Activated CD4-positive, CD25-positive, alpha-beta regulatory T cell treated with anti-CD3 and anti-CD28 coated beads, Interleukin-2, amount 50 U/mL, for 16 hours (primary cell): ENCODE measurements around the gene POU2AF1.

Source experiments
- DNase-seq: peaks from one replicate; pipeline ENCODE4 v3.0.0-alpha.2; 2020; ENCODE audit warnings: low read depth, low spot score

Gene POU2AF1

GRCh38 chr11:111361052-111361801 lies 17.8 kb downstream of the POU2AF1 start:
- no peak for DNase-seq

GRCh38 chr11:111360150-111361043 lies 18.7 kb downstream of the POU2AF1 start:
- DNase-seq: no peak

DNA sequence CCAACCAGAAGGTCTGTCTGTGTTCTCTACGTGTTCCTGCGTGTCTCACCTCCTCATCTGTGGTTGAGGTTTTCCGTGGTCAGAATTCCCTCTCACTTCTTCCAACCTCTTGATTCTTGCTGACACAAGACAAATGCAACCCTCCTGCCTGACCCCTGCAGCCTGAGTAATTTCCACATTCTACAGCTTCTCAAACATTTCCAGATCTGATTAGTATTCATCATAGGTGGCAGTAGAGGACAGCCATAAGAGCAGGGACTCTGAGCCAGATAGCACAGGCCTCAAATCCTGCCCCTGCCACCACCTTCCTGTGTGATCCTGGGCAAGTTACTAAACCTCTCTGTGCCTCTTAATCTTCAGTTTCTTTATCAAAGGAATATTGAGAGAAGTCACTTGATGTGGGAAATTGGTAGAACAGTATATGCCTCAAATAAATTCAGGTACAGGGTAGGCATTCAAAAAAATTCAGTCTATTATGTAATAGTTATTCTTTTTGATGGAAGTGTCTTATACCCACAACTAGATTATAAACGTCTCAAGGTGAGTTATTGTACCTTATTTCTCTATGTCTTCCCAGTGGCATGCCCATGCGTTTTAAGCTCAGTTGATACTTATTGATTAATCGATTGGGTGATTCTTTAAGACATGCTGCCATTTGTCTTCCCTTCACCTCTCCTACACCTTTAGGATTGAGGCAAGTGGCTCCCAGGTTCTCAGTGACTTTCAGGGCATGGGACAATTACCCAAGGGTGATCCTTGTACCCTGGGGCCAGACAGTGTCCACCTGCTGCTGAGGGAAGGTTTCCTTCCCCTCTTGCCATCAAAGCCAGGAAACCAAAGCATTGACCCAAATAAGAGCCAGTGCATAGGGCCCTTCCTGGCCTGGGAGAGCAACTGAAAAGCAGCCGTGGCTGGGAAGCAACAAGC lies 19.6 kb downstream of the POU2AF1 start:
- DNase-seq: no peak

DNA sequence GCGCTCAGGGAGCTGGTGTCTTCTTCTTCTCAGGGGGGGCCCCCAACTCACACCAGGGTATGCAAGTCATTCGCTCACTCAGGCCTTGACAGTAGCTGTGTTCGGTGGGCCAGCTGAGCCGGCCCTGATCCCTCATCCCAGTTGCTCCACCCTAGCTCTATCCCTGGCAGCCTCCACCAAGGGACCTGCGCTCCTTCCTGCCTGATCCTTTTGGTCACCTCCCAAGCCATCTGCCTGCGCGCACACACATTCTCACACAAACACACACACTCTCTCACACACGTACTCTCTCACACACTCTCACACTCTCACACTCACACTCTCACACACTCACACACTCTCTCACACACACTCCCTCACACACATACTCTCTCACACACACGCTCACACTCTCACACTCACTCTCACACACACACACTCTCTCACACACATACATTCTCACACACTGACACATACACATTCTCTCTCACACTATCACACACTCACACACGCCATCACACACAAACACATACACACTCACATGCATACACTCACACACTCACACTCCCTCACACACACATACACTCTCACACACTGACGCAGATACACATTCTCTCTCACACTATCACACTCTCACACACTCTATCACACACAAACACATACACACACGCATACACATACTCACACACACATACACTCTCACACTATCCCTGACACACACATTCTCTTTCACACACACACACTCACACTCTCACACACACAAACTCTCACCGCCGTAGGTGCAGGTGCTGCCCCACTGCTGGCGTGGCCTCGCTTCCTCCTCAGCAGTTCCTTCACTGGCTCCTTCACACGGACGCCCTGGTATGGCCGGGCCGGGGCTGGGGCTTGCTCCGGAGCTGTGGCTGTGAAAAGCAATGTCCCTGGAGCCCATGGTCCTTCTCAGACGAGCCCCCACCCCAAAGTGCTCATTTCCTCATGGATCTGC lies 20.8 kb downstream of the POU2AF1 start:
- DNase-seq: no peak

DNA sequence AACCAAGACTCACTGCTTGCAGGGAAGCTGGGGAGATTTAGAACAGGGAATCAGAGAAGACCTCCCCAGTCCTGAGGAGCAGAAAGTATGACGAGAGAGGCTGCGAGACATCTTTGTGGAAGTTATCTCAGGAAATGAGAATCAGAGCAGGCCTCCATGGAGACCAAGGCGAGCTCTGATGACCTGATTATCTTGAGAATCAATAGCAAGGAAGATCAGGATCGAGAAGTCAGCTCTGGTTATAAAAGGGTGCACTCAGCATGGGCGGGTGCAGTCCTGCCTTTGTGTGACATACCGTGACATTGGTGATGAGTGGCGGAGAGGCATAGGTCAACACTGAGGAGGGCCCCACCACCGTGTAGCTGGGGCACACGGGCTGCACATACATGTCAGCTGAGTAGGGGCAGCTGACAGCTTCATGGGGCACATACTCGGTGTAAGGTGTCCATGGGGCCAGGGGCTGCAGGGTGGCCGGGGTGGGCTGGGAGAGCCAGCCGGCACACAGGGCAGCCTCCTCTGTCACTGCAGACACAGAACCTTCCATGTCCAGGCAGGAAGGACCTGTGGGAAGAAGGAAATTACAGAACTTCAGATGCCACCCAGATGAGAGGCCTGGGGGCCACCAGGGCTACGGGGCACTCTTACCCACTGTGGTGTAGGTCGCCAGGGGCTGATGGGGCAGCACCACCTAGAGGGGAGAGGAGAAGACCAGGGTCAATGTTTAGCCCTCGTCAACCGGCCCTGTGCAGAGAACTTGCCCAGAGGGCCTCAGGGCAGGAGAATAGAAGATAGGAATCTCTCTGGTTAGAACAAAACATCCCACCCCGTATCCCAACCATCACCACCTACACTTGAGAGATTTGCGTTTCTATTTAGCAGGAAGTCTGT lies 21.7 kb downstream of the POU2AF1 start:
- DNase-seq: no peak

GRCh38 chr11:111356660-111357048 lies 22.4 kb downstream of the POU2AF1 start:
- DNase-seq: no peak

GRCh38 chr11:111355956-111356659 lies 23.0 kb downstream of the POU2AF1 start:
- DNase-seq: no peak

DNA sequence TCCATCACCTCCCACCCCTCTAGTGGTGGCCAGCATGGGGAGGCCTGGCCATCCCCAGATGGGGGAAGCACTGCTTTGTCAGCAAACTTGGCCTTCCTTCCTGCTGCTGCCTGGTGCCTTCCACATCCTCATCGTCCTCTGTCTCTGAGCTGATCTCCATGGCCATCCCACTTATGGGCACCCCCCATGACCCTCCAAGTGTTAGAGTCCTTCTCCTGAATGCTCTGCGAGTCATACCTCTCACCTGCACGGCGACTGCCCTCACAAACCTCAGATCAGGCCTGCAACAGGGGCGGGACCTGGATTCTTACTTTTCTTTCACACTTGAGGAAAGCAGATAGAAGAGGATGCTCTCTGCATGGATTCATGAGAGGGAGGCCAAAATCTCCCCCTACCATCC lies 24.0 kb downstream of the POU2AF1 start:
- DNase-seq: no peak

DNA sequence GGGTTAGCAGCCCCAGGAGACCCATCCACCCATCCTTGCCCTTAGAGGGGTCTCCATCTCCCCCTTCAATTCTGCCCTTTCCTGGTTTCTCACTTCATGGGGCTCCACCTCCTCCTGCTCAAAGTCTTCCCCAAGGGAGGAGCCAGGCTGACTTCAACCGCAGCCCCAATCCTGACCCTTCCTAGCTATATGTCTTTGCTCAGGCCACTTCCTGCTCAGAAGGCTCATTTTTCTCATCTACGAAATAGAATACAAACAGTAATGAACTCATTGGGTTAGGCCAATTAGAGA lies 24.5 kb downstream of the POU2AF1 start:
- no peak for DNase-seq

- DNase-seq: no peak
These were observed 25.1 kb downstream of the POU2AF1 start for GRCh38 chr11:111353776-111354600.

DNA sequence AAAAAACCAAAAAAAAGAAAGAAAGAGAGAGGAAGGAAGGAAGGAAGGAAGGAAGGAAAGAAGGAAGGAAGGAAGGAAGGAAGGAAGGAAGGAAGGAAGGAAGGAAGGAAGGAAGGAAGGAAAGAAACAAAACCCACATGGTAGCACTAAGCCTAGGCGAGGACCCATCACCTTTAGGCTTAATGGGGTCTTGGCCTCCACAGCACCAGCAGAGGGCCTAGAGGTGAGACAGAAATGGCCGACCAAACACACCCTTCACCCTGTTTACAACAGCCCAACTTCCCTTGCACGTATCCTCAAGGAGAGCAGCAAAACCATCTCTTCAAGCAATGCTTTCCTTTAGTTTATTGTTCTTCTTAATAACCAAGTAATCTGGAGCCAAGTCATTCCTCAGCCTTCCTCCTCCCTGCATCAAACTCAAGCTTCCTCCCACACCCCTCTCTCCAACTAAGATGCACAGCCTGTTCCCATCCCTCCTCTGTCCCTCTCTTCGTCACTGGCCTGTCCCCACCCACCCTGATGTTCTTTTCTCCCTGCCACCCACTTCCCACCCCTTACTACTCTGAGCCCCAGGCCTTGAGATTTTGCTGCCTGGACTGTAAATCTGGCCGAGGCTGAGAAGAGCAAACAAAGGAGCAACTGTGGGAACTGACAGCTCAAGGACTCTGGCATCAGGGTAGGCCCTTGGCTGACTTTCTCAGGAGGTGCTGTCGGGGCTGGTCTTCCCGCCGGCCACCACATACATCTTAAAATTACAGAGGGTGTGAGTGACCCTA lies 26.0 kb downstream of the POU2AF1 start:
- DNase-seq: no peak

- DNase-seq: no peak
These were observed 26.8 kb downstream of the POU2AF1 start for GRCh38 chr11:111352231-111352746.

DNA sequence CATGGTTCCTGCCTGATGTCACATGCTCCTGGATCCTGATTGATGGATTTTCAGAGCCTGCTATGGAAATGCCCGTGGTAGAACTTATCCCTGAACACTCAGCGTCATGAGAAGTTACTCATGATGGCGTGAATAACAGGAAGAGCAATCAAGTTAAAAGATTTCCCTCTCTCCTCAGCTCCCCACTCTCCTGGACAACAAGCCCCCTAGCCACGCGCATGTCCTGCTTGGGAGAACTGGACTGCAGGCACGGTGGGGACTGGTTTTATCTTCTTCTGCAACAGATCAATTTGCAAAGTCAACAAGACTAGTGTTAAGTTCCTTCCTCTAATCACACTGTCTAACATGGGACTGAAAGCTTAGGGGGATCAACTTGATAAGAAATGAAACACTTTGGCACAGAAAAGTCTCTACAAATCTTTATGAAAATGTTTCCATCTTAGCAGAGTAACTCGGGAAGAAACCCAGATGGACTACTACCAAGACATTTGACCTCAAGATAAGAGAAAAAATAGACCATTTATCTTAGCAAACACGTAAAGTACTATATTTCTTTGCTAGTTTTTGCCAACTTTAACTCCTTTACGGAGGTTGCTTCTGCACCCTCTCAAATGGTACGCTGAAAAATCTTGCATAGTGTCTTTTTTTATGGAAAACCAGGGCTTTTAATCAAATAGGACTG lies 27.6 kb downstream of the POU2AF1 start:
- no peak for DNase-seq

DNA sequence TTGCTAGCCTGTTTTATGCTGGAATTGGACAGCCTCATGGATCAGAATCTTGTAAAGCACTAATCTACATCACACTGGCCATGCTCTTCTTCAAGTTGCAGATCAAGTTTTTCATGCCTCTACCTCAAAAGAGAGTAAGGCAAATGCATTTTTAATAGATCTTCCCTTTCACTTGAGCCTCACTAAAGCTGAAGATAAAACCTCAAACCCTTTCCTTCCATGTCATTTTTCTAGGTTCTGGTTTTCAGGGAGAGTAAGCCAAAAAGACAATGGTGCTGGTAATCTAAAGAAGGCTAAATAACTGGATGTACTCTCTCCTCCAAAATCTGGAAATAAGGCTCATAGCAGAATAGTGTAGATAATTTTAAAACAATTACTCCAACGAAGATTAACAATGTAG lies 28.3 kb downstream of the POU2AF1 start:
- no peak for DNase-seq

- no peak for DNase-seq
These were observed 29.8 kb downstream of the POU2AF1 start for GRCh38 chr11:111349191-111349695.

GRCh38 chr11:111348147-111348546 lies 30.9 kb downstream of the POU2AF1 start:
- DNase-seq: no peak

GRCh38 chr11:111347723-111348115 lies 31.4 kb downstream of the POU2AF1 start:
- no peak for DNase-seq
